GM21576 (cell line): Measurements from ENCODE around the gene FTHL17.
A peak's percentile ranks its signal among the peaks of the same experiment; 100 is the strongest.

Source experiments
- ATAC-seq: cut with Tn5 transposase; IDR thresholded peaks from one replicate; pipeline ENCODE4 v1.9.1; 2021; ENCODE audit warnings: mild to moderate bottlenecking, moderate library complexity; ENCODE audit not compliant: unreplicated experiment

FTHL17 gene

DNA sequence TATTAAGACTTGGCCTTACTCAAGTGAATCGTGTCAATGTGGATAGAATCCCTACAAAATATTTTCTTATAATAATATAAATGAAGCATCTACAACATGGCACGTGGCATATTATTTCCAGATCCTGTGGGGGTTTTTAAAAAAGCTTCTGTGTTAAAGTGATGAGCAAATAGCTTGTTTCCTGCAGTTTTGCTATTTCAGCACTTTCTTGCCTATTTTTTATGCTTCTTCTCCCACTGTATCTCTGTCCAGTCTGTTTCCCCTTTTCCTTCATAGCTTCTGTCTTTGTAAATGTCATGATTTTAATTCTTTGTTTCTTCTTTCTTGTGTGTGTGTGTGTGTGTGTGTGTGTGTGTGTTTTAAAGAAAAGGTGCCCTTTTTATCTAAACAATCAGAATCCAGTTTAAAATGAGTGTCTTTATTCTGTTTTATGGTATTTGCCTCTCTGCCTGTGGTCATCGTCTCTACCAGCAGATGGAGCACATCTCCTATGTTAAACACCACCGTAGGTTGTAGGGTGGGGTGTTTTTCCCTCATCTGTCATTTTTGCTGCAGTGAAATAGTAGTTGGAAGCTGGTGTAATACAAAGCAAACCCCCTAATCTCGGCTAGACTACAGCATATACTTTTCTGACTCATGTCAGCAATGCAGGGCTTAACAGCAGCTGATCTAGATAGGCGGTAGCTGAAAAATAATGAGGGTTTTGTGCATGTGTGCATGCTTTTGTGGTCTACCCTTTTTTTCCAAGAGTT, 33.1 kb downstream of the FTHL17 start:
- ATAC-seq = peak; percentile 71

DNA sequence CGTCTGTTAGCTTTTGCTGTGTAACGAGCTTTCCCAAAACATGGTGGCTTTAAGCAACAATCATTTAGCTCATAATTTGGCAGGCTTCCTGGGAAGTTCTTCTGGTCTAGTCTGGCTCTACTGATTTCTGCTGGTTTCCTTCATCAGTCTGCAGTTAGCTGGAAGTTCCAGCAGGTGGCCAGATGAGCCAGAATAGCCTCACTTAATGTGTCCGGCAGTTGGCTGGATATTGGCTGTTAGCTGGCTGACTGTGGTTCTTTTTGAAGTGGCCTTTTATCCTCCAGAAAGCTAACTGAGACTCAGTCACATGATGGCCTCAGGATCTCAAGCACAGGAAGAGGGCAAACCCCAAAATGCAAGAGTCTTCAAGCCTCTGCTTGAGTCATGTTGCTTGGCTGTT, 34.9 kb downstream of the FTHL17 start:
- peak; percentile 70 for ATAC-seq

- ATAC-seq = no peak
These were observed 44.5 kb downstream of the FTHL17 start for GRCh38 chrX:31027351-31027750.

- no peak for ATAC-seq
These were observed 47.0 kb downstream of the FTHL17 start for GRCh38 chrX:31024866-31025265.

- ATAC-seq = no peak
These were observed 50.3 kb downstream of the FTHL17 start for GRCh38 chrX:31021537-31021936.
